ENCODE measurements around the gene EFCAB7.

GRCh38 chr1:63569068-63569467 is 45.7 kb downstream of the EFCAB7 start:
- TF ChIP-seq MIER3 (CRISPR knock-in tag; IDR thresholded peaks at IDR 0.05; ENCODE audit: borderline replicate concordance) (no peak), ASH2L (IDR thresholded peaks at IDR 0.05; ENCODE audit: insufficient read length, low read depth, low read length) (no peak), HDAC1 (CRISPR knock-in tag; IDR thresholded peaks at IDR 0.05) (no peak), DPF2 (CRISPR knock-in tag; IDR thresholded peaks at IDR 0.05; ENCODE audit: borderline replicate concordance, low read depth) (no peak), ZNF780A (CRISPR knock-in tag; IDR thresholded peaks at IDR 0.05) (no peak)
